SU-DHL-6 (cell line): ENCODE measurements around the gene PCDHGA4.

Source experiments
- H2AFZ ChIP-seq: fragments of 200-600 bp; sonication (generic); 2 replicates; pipeline ENCODE4 v1.6.1; 2014; ENCODE audit warnings: low read depth, mild to moderate bottlenecking, moderate library complexity, mixed read lengths, antibody characterized with exemption, low read length; ENCODE audit not compliant: severe bottlenecking
- H3F3A ChIP-seq: fragments of 200-600 bp; shearing (Covaris generic); 2 replicates; pipeline ENCODE4 v1.6.0; 2016; ENCODE audit warnings: antibody characterized with exemption, mild to moderate bottlenecking; ENCODE audit not compliant: insufficient read depth
- H3K27ac ChIP-seq: fragments of 200-600 bp; sonication (generic); 2 replicates; pipeline ENCODE4 v1.5.1; 2016; ENCODE audit warnings: low read depth, mild to moderate bottlenecking, low read length, moderate library complexity, mixed read lengths
- H3K27me3 ChIP-seq: fragments of 200-600 bp; sonication (generic), shearing (Covaris generic); 2 replicates; pipeline ENCODE4 v1.6.0; 2014; ENCODE audit warnings: mild to moderate bottlenecking, low read length
- H3K36me3 ChIP-seq: fragments of 200-600 bp; sonication (generic); 2 replicates; pipeline ENCODE4 v1.6.1; 2014; ENCODE audit warnings: mild to moderate bottlenecking, low read length, mixed read lengths
- H3K4me2 ChIP-seq: fragments of 300-600, 200-600 bp; shearing (Covaris generic), sonication (generic); 2 replicates; pipeline ENCODE4 v1.6.0; 2014; ENCODE audit warnings: low read length, low read depth, mild to moderate bottlenecking; ENCODE audit not compliant: poor library complexity, severe bottlenecking
- H3K4me3 ChIP-seq: fragments of 200-600 bp; sonication (generic); 2 replicates; pipeline ENCODE4 v1.5.1; 2014; ENCODE audit warnings: antibody characterized with exemption, low read length, mild to moderate bottlenecking, mixed read lengths; ENCODE audit not compliant: insufficient read depth, poor library complexity, severe bottlenecking
- H3K79me2 ChIP-seq: fragments of 200-600 bp; sonication (generic); 2 replicates; pipeline ENCODE4 v1.6.1; 2014; ENCODE audit warnings: mild to moderate bottlenecking, low read length, moderate library complexity; ENCODE audit not compliant: insufficient read depth
- H3K9ac ChIP-seq: fragments of 200-600 bp; sonication (generic); 2 replicates; pipeline ENCODE4 v1.7.0; 2014; ENCODE audit warnings: mild to moderate bottlenecking, low read length
- H3K9me2 ChIP-seq: fragments of 200-600 bp; sonication (generic); replicated peaks from 2 replicates; pipeline ENCODE4 v1.6.1; 2014; ENCODE audit warnings: low read length; ENCODE audit not compliant: insufficient read depth
- H3K9me3 ChIP-seq: fragments of 200-600 bp; sonication (generic); 2 replicates; pipeline ENCODE4 v1.6.1; 2014; ENCODE audit warnings: low read length, mixed read lengths; ENCODE audit not compliant: insufficient read depth
- H4K20me1 ChIP-seq: fragments of 200-600 bp; sonication (generic); 2 replicates; pipeline ENCODE4 v1.6.1; 2014; ENCODE audit warnings: low read depth, mild to moderate bottlenecking, antibody characterized with exemption, low read length, moderate library complexity, mixed read lengths
- CTCF ChIP-seq: fragments of 200-600 bp; sonication (generic); IDR thresholded peaks from one replicate; pipeline ENCODE4 v1.5.1; 2017; ENCODE audit warnings: antibody characterized with exemption, mild to moderate bottlenecking, low read length, moderate library complexity; ENCODE audit not compliant: insufficient read depth, poor library complexity, severe bottlenecking
- EZH2phosphoT487 ChIP-seq: fragments of 200-600 bp; sonication (generic), shearing (Covaris generic); conservative IDR thresholded peaks from 2 replicates; pipeline ENCODE4 v1.6.1; 2018; ENCODE audit warnings: mild to moderate bottlenecking, antibody characterized with exemption, low read length, moderate library complexity, mixed read lengths

PCDHGA4 gene

DNA sequence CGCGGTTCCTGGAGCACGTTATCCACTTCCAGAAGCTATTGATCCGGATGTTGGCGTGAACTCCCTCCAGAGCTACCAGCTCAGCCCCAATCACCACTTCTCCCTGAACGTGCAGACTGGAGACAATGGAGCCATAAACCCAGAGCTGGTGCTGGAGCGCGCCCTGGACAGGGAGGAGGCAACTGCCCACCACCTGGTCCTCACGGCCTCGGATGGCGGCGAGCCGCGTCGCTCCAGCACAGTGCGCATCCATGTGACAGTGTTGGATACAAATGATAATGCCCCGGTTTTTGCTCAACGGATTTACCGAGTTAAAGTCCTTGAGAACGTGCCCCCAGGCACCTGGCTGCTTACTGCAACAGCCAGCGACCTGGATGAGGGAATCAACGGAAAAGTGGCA is 48.6 kb downstream of the PCDHGA4 start:
- no peak for TF ChIP-seq CTCF
- no peak for TF ChIP-seq EZH2phosphoT487
- no peaks in the 10 kb centered on the region for H3F3A ChIP-seq
- H2AFZ ChIP-seq: no peak overlapping the region
- no peak overlapping the region for H3K9ac ChIP-seq
- H3K9me2 ChIP-seq: no peaks in the 10 kb centered on the region
- no peak overlapping the region for H3K27ac ChIP-seq
- H3K4me2 ChIP-seq: no peak overlapping the region
- no peak overlapping the region for H3K4me3 ChIP-seq
- peaks cover 22% of the 10 kb centered on the region for H3K36me3 ChIP-seq
- H4K20me1 ChIP-seq: no peaks in the 10 kb centered on the region
- no peaks in the 10 kb centered on the region for H3K27me3 ChIP-seq
- peaks cover 37% of the 10 kb centered on the region; the same call in 1 of the 2 replicates for H3K9me3 ChIP-seq
- no peaks in the 10 kb centered on the region; the same call in 1 of the 2 replicates for H3K79me2 ChIP-seq
